A549 (cell line): Measurements from ENCODE around the gene CSRP2. TPM values are rescaled to one million over a fixed set of nuclear protein-coding genes. Genes with fewer than 3 reads are reported as not detected.

Experiments used
- ATAC-seq, 2 experiments: fragments of 200-7000 bp in 1 of 2; fragments of >200 bp in 1 of 2; cut with Nextera tagmentation in 1 of 2; cut with Tn5 transposase in 1 of 2; 3 replicates each; pipeline versions ENCODE4 v1.8.0 to v1.9.1; 2018 to 2020; ENCODE audit warnings: mild to moderate bottlenecking in 1 of 2, moderate library complexity in 1 of 2
- CTCF ChIA-PET: fragments of 300-600 bp; sonication (Branson Sonifier 250); formaldehyde crosslinking; extraction: SDS; loops from one replicate; lab custom pipeline; 2021; ENCODE audit warnings: antibody characterized with exemption, inconsistent platforms; lab: Yijun Ruan, JAX
- POLR2A ChIA-PET: fragments of 350-600 bp; formaldehyde crosslinking; extraction: SDS; loops from one replicate; lab custom pipeline; 2021; ENCODE audit warnings: antibody characterized with exemption, inconsistent platforms; lab: Yijun Ruan, JAX
- DNase-seq, 2 experiments: peaks; one replicate each; pipeline versions ENCODE4 v3.0.0 to v3.0.0-alpha.2; 2011 to 2016; ENCODE audit warnings: low read depth in 1 of 2, low spot score in 1 of 2
- FAIRE-seq: peaks from 2 replicates; lab custom pipeline; 2011; peaks lifted over from hg19 to GRCh38; lab: Jason Lieb, UNC
- H3K27ac ChIP-seq, 2 experiments: fragments of >200 bp; sonication (Bioruptor Twin); formaldehyde crosslinking; 3 replicates each; pipeline ENCODE4 v1.5.1; 2016 to 2017
- H3K4me1 ChIP-seq: fragments of >200 bp; sonication (Bioruptor Twin); formaldehyde crosslinking; 3 replicates; pipeline ENCODE4 v1.6.1; 2016
- H3K4me2 ChIP-seq: fragments of >200 bp; sonication (Bioruptor Twin); formaldehyde crosslinking; 3 replicates; pipeline ENCODE4 v1.6.1; 2016
- H3K4me3 ChIP-seq: fragments of >200 bp; sonication (Bioruptor Twin); formaldehyde crosslinking; 3 replicates; pipeline ENCODE4 v1.5.1; 2016
- H3K9me3 ChIP-seq: fragments of >200 bp; sonication (Bioruptor Twin); formaldehyde crosslinking; 3 replicates; pipeline ENCODE4 v1.6.1; 2016
- CBX2 ChIP-seq: fragments of 200-600 bp; sonication (generic); IDR thresholded peaks from 2 replicates; pipeline ENCODE4 v1.6.1; 2016; ENCODE audit warnings: low read depth, mild to moderate bottlenecking, borderline replicate concordance
- CEBPB ChIP-seq, 2 experiments: fragments of >200 bp in 1 of 2; sonication (Bioruptor Twin) in 1 of 2; formaldehyde crosslinking in 1 of 2; IDR thresholded peaks; 2 replicates each; pipeline ENCODE4 v1.6.1; 2012 to 2016
- CHD4 ChIP-seq: fragments of 200-600 bp; sonication (generic); IDR thresholded peaks from 2 replicates; pipeline ENCODE4 v1.6.1; 2016; ENCODE audit warnings: antibody characterized with exemption, mild to moderate bottlenecking, borderline replicate concordance
- CTCF ChIP-seq: fragments of >200 bp; sonication (Bioruptor Twin); formaldehyde crosslinking; IDR thresholded peaks from 3 replicates; pipeline ENCODE4 v1.5.1; 2016
- EP300 ChIP-seq, 2 experiments: fragments of >200 bp; sonication (Bioruptor Twin); formaldehyde crosslinking; IDR thresholded peaks; 2 replicates in 1 of 2; 3 replicates in 1 of 2; pipeline ENCODE4 v1.6.1; 2016 to 2017
- ESRRA ChIP-seq: fragments of 150-350 bp; IDR thresholded peaks from 2 replicates; pipeline ENCODE4 v1.6.1; 2014; ENCODE audit warnings: mild to moderate bottlenecking, low read length, borderline replicate concordance
- FOSL2 ChIP-seq, 2 experiments: fragments of 450-650 bp in 1 of 2; fragments of >200 bp in 1 of 2; sonication (Bioruptor Twin) in 1 of 2; formaldehyde crosslinking; IDR thresholded peaks; 2 replicates each; pipeline versions ENCODE4 v1.5.0 to v1.6.1; 2016 to 2020; ENCODE audit warnings: mild to moderate bottlenecking in 1 of 2, moderate library complexity in 1 of 2
- HDAC2 ChIP-seq: fragments of 200-600 bp; sonication (generic); IDR thresholded peaks from 2 replicates; pipeline ENCODE4 v1.6.1; 2016
- HEYL ChIP-seq: fragments of 250-450 bp; sonication (Bioruptor Pico); IDR thresholded peaks from 2 replicates; pipeline ENCODE4 v1.8.0; 2021; ENCODE audit warnings: mild to moderate bottlenecking, moderate library complexity
- HMGXB4 ChIP-seq: fragments of 250-450 bp; sonication (Bioruptor Pico); IDR thresholded peaks from 2 replicates; pipeline ENCODE4 v1.5.0; 2021; ENCODE audit warnings: mild to moderate bottlenecking, moderate library complexity, borderline replicate concordance
- HOXA7 ChIP-seq: fragments of 250-450 bp; sonication (Bioruptor Pico); IDR thresholded peaks from 2 replicates; pipeline ENCODE4 v1.5.0; 2020; ENCODE audit warnings: mild to moderate bottlenecking, moderate library complexity
- HOXB13 ChIP-seq: fragments of 250-450 bp; sonication (Bioruptor Pico); IDR thresholded peaks from 2 replicates; pipeline ENCODE4 v1.5.0; 2020; ENCODE audit warnings: low read depth, mild to moderate bottlenecking, moderate library complexity
- MAFK ChIP-seq: fragments of 450-650 bp; IDR thresholded peaks from 2 replicates; pipeline ENCODE4 v1.6.1; 2014; ENCODE audit not compliant: partially characterized antibody
- MAZ ChIP-seq: fragments of 150-350 bp; IDR thresholded peaks from 2 replicates; pipeline ENCODE4 v1.6.1; 2014; ENCODE audit warnings: antibody characterized with exemption, low read depth, low read length, borderline replicate concordance
- MYC ChIP-seq: IDR thresholded peaks from 2 replicates; pipeline ENCODE4 v1.6.1; 2012; ENCODE audit warnings: mild to moderate bottlenecking, inconsistent platforms, low read length, improper control_type of control experiment, borderline replicate concordance
- NFE2L2 ChIP-seq: fragments of 150-350 bp; conservative IDR thresholded peaks from 2 replicates; pipeline ENCODE4 v1.6.1; 2014; ENCODE audit warnings: low read length
- NR3C1 ChIP-seq: fragments of >200 bp; sonication (Bioruptor Twin); formaldehyde crosslinking; IDR thresholded peaks from 3 replicates; pipeline ENCODE4 v1.6.1; 2017
- POLR2AphosphoS2 ChIP-seq: conservative IDR thresholded peaks from 2 replicates; pipeline ENCODE4 v1.6.1; 2012; ENCODE audit warnings: low read length, improper control_type of control experiment, inconsistent platforms
- RAD21 ChIP-seq, 2 experiments: fragments of >200 bp in 1 of 2; sonication (Bioruptor Twin) in 1 of 2; formaldehyde crosslinking in 1 of 2; IDR thresholded peaks in 1 of 2; conservative IDR thresholded peaks in 1 of 2; 2 replicates in 1 of 2; 3 replicates in 1 of 2; pipeline ENCODE4 v1.6.1; 2012 to 2018; ENCODE audit warnings: inconsistent platforms in 1 of 2
- RFX5 ChIP-seq: fragments of 450-650 bp; IDR thresholded peaks from 2 replicates; pipeline ENCODE4 v1.7.1; 2014; ENCODE audit warnings: antibody characterized with exemption, mild to moderate bottlenecking, moderate library complexity
- TP53 ChIP-seq: fragments of 250-450 bp; sonication (Bioruptor Pico); IDR thresholded peaks from 2 replicates; pipeline ENCODE4 v1.5.0; 2021; ENCODE audit warnings: mild to moderate bottlenecking, moderate library complexity
- ZNF302 ChIP-seq: fragments of 250-450 bp; sonication (Bioruptor Pico); IDR thresholded peaks from 2 replicates; pipeline ENCODE4 v1.9.0; 2021; ENCODE audit warnings: inconsistent platforms, mild to moderate bottlenecking, moderate library complexity
- WGBS: methylation state at CpG from one replicate; pipeline ENCODE4 v1.1.6; 2017; ENCODE audit errors: missing lambda C conversion rate; 5-methylcytosine and 5-hydroxymethylcytosine counted together
- polyA plus RNA-seq, 4 experiments: library from polyadenylated mRNA; depleted of rRNA in 3 of 4; stranded (reverse); fragments of >200 nt; fragmentation: RNase III in 1 of 4; extraction: RNeasy Plus Mini Kit Qiagen cat#74134 plus additional on column Dnase treatment in 1 of 4; gene quantifications; 2 replicates in 3 of 4; 3 replicates in 1 of 4; pipeline ENCODE4 v1.2.3, GENCODE V29; 2011 to 2017
- TF ChIP-seq, protein P1 (sequence below): IDR thresholded peaks from 2 replicates; pipeline ENCODE4 v1.6.1; 2012
- TF ChIP-seq, protein P2 (sequence below): IDR thresholded peaks from 2 replicates; pipeline ENCODE4 v1.6.1; 2012

Gene CSRP2
- polyA plus RNA-seq, 2 of the 4 experiments (the other 2 are of a cell fraction) = 19.2 to 23.6 TPM

GRCh38 chr12:76914102-76914859, 35.5 kb upstream of the CSRP2 start:
- no peaks in the 10 kb centered on the region for H3K9me3 ChIP-seq
- no peak overlapping the region for H3K4me2 ChIP-seq
- WGBS = 36% methylated on average over 2 of the region's 2 CpGs
- no peak overlapping the region for H3K4me3 ChIP-seq
- H3K4me1 ChIP-seq = no peaks in the 10 kb centered on the region
- ATAC-seq = no peak
- H3K27ac ChIP-seq = no peak overlapping the region
- DNase-seq = no peak
- ChIA-PET CTCF (no interaction called here), POLR2A (no interaction called here)
- no peak for FAIRE-seq
- TF ChIP-seq POLR2AphosphoS2 (no peak), FOSL2 (IDR thresholded peaks at IDR 0.05) (no peak), FOSL2 (CRISPR knock-in tag; IDR thresholded peaks at IDR 0.05) (no peak), ZNF302 (CRISPR knock-in tag) (no peak), HOXB13 (no peak), MYC (no peak), NR3C1 (no peak), HOXA7 (CRISPR knock-in tag) (no peak), RAD21 (conservative IDR thresholded peaks at IDR 0.05 in 1 of 2, IDR thresholded peaks at IDR 0.05 in 1 of 2) (no peak), HDAC2 (no peak), CBX2 (no peak), HEYL (no peak), RFX5 (no peak), MAFK (no peak), CTCF (no peak), CEBPB (IDR thresholded peaks at IDR 0.05) (no peak), NFE2L2 (no peak), CHD4 (no peak), TP53 (CRISPR knock-in tag) (no peak), MAZ (no peak)
- TF ChIP-seq, protein P1, sequence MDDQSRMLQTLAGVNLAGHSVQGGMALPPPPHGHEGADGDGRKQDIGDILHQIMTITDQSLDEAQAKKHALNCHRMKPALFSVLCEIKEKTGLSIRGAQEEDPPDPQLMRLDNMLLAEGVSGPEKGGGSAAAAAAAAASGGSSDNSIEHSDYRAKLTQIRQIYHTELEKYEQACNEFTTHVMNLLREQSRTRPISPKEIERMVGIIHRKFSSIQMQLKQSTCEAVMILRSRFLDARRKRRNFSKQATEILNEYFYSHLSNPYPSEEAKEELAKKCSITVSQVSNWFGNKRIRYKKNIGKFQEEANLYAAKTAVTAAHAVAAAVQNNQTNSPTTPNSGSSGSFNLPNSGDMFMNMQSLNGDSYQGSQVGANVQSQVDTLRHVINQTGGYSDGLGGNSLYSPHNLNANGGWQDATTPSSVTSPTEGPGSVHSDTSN = no peak

DNA sequence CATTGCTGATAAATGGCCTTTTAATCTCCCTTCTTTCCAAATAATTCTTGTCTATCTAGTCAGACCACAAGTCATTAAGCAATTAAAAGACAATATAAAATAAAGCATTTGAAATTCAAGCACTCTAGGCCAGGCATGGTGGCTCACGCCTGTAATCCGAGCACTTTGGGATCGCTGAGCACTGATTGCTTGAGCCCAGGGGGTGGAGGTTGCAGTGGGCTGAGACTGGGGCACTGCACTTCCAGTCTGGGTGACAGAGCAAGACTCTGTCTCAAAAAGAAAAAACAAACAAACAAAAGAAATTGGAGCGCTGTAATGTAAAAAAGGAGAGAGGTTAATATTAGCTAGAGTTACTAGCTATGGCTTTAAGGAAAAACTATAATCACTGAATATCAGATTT, 30.5 kb upstream of the CSRP2 start:
- H3K4me1 ChIP-seq = no peaks in the 10 kb centered on the region
- no peak overlapping the region for H3K4me2 ChIP-seq
- TF ChIP-seq EP300 (IDR thresholded peaks at IDR 0.05) (no peak), CTCF (no peak), RAD21 (conservative IDR thresholded peaks at IDR 0.05 in 1 of 2, IDR thresholded peaks at IDR 0.05 in 1 of 2) (no peak), MYC (no peak), HMGXB4 (CRISPR knock-in tag) (no peak), ESRRA (no peak)
- TF ChIP-seq, protein P2, sequence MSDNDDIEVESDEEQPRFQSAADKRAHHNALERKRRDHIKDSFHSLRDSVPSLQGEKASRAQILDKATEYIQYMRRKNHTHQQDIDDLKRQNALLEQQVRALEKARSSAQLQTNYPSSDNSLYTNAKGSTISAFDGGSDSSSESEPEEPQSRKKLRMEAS = no peak
- H3K4me3 ChIP-seq = no peak overlapping the region
- 83% methylated on average over 4 of the region's 4 CpGs for WGBS
- no peak overlapping the region for H3K27ac ChIP-seq
- H3K9me3 ChIP-seq = no peaks in the 10 kb centered on the region
- ChIA-PET POLR2A (no interaction called here), CTCF (interaction anchor here (1.8 kb wide), 1 partner anchor 101 kb away, joined by 5 read pairs; no protein-coding TSS in a partner anchor)
- DNase-seq (no peak), FAIRE-seq (no peak), ATAC-seq (no peak)
